GM12892 (cell line): ENCODE results near the gene KIAA1549.

Source experiments
- POLR2AphosphoS5 ChIP-seq: IDR thresholded peaks from 2 replicates; pipeline ENCODE4 v1.6.1; 2011; ENCODE audit warnings: low read depth, low read length, control low read depth
- TAF1 ChIP-seq: IDR thresholded peaks from 2 replicates; pipeline ENCODE4 v1.6.1; 2011; ENCODE audit warnings: low read depth, mild to moderate bottlenecking, control low read depth, low read length, borderline replicate concordance

DNA sequence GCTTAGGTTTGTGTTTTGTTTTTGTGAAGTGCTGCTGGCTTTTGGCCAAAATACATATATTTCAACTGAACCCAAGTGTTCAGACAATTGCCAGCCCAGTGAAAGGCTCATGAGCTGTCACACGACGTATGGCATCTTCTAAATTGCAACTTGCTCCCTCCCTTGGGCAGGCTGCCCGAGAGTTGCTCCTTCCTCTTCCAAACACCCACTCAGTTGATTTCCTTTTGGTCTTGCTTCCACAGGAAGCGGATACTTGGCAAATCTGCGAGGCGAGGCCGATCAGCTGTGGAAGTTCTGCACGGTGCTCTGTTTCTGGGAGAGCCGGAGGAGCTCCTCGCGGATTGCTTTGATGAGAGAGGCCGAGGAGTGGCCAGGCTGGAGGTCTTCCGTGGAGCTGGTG, 143.6 kb downstream of the KIAA1549 start:
- no peak for TF ChIP-seq POLR2AphosphoS5
- no peak for TF ChIP-seq TAF1
